Gastrocnemius medialis (tissue), 4 donors: ENCODE data around the gene IFT122. TPM values are rescaled to one million over a fixed set of nuclear protein-coding genes. Genes with fewer than 3 reads are reported as not detected.
A peak's percentile ranks its signal among the peaks of the same experiment; 100 is the strongest.

ENCODE experiments used
- ATAC-seq, 2 donors: fragments of 150-250 bp; one replicate each; pipeline ENCODE4 v1.9.1; 2016
- DNase-seq, 2 donors: peaks; one replicate each; pipeline ENCODE4 v3.0.0-alpha.2; 2019
- H3K27ac ChIP-seq, 4 donors: fragments of 200-600 bp; sonication (generic); 1 replicate in 1 of 4; 2 replicates in 3 of 4; pipeline ENCODE4 v1.5.1; 2016 to 2018; ENCODE audit warnings: mild to moderate bottlenecking in 2 of 4, moderate library complexity in 1 of 4
- H3K27me3 ChIP-seq, 3 donors: fragments of 200-600 bp; sonication (generic) in 2 of 3; 1 replicate in 1 of 3; 2 replicates in 2 of 3; pipeline versions ENCODE4 v1.5.1 to v1.6.0; 2016 to 2019; ENCODE audit warnings: mild to moderate bottlenecking in 1 of 3, moderate library complexity in 1 of 3
- H3K36me3 ChIP-seq, 2 donors: fragments of 200-600 bp; sonication (generic) in 1 of 2; one replicate each; pipeline ENCODE4 v1.5.1; 2017 to 2018
- H3K4me1 ChIP-seq, 2 donors: fragments of 200-600 bp; sonication (generic) in 1 of 2; one replicate each; pipeline ENCODE4 v1.5.1; 2016 to 2017; ENCODE audit warnings: mild to moderate bottlenecking in 2 of 2
- H3K4me3 ChIP-seq, 4 donors: fragments of 200-600 bp; sonication (generic) in 3 of 4; 1 replicate in 1 of 4; 2 replicates in 3 of 4; pipeline ENCODE4 v1.5.1; 2016 to 2019; ENCODE audit warnings: mild to moderate bottlenecking in 2 of 4
- H3K9me3 ChIP-seq, 3 donors: fragments of 200-600 bp; sonication (generic) in 2 of 3; 1 replicate in 1 of 3; 2 replicates in 2 of 3; pipeline ENCODE4 v1.5.1; 2016 to 2019
- POLR2A ChIP-seq, 2 donors: fragments of 450-650 bp; IDR thresholded peaks; one replicate each; pipeline ENCODE4 v1.6.1; 2017; ENCODE audit warnings: antibody characterized with exemption in 2 of 2, mild to moderate bottlenecking in 2 of 2, moderate library complexity in 2 of 2
- in situ Hi-C, 4 donors: fragments of 200-750 bp; cut with MboI; loops; one replicate each; pipeline versions ENCODE4 v1.15.0 to v1.8.0; 2017; ENCODE audit warnings: low sequenced_read_pairs in 4 of 4
- intact Hi-C: fragments of 100-400 bp; cut with DNase I; formaldehyde crosslinking; loops from one replicate; pipeline ENCODE4 v1.15.1; 2023; ENCODE audit warnings: low total_unique reads
- total RNA-seq, 4 donors: library from RNA; depleted of rRNA; stranded (reverse); fragments of >200 nt; gene quantifications; one replicate each; pipeline versions ENCODE4 v1.1.0 to v1.2.3, GENCODE V29; 2016
- TF ChIP-seq, protein P1 (sequence below), 5 experiments: fragments of 450-650 bp in 3 of 5; fragments of 200-600 bp in 2 of 5; sonication (generic) in 2 of 5; IDR thresholded peaks in 4 of 5; conservative IDR thresholded peaks in 1 of 5; 1 replicate in 4 of 5; 2 replicates in 1 of 5; pipeline ENCODE4 v1.5.1; 2016 to 2019; ENCODE audit warnings: antibody characterized with exemption in 5 of 5, mild to moderate bottlenecking in 3 of 5, moderate library complexity in 3 of 5

The IFT122 gene
- total RNA-seq, 4 donors from 2014 or later: 4.6 to 16.4 (median 5.9) TPM

DNA sequence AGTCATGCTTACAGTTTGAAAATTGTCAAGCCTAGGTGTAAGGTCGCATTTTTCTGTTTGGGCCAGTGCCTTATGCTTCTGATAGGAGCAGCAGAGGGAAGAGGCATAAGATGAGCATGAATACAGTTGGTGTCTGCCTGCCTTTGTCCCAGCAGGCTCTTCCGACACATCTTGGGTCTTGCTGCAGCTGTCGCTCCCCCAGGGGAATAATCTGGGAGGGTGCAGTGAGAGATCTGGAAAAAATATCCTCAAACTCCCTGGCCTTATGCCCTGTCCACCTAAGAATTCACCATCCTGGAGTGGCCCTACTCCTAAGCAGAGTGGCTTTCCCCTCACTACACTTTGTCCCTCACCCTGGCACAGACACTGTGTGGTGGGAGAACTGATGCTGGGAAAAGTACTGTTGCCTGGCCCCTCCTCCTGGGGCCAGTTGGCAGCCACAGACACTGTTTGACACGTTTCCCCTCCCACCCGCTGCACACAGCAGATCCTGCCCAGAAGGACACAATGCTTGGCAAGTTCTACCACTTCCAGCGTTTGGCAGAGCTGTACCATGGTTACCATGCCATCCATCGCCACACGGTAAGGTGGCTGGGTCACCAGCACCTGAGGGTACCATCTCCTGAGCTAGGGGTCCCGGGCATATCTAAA lies 67.3 kb downstream of the IFT122 start:
- DNase-seq (no peak), ATAC-seq (no peak)
- H3K9me3 ChIP-seq: no peaks in the 10 kb centered on the region
- peak overlapping the region in 2 of 4 donors; percentile 22 to 25 for H3K27ac ChIP-seq
- no peaks in the 10 kb centered on the region for H3K27me3 ChIP-seq
- H3K4me3 ChIP-seq: no peak overlapping the region
- H3K36me3 ChIP-seq: no peaks in the 10 kb centered on the region
- peaks cover 51 to 81% of the 10 kb centered on the region in 2 donors for H3K4me1 ChIP-seq
- TF ChIP-seq, protein P1, sequence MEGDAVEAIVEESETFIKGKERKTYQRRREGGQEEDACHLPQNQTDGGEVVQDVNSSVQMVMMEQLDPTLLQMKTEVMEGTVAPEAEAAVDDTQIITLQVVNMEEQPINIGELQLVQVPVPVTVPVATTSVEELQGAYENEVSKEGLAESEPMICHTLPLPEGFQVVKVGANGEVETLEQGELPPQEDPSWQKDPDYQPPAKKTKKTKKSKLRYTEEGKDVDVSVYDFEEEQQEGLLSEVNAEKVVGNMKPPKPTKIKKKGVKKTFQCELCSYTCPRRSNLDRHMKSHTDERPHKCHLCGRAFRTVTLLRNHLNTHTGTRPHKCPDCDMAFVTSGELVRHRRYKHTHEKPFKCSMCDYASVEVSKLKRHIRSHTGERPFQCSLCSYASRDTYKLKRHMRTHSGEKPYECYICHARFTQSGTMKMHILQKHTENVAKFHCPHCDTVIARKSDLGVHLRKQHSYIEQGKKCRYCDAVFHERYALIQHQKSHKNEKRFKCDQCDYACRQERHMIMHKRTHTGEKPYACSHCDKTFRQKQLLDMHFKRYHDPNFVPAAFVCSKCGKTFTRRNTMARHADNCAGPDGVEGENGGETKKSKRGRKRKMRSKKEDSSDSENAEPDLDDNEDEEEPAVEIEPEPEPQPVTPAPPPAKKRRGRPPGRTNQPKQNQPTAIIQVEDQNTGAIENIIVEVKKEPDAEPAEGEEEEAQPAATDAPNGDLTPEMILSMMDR (IDR thresholded peaks at IDR 0.05 in 4 of 5, conservative IDR thresholded peaks at IDR 0.05 in 1 of 5): no peak
- no peak for TF ChIP-seq POLR2A (IDR thresholded peaks at IDR 0.05)
- intact Hi-C loops (no loop called here), in situ Hi-C loops (no loop called here)

DNA sequence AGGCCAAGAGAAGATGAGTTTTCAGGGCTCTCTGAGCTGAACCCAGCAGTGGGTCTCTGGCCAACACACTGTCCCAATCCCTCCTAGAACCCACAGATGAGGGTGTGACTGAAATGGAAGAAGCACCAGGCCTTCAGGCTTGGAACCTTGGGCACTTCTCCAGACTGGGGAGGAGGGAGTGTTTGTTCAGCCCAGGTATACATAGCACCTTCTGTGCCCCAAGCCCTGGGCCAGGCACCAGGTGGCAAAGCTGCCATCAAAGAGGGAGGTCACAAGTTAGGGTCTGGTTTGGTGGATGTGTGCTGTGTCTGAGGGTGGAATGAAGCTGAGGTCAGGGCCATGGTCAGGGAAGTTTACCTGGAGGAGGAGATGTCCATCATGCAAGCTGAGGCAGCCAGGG lies 72.6 kb downstream of the IFT122 start:
- Histone ChIP-seq H3K36me3 (no peaks in the 10 kb centered on the region), H3K27ac (peak overlapping the region in 1 of 4 donors; percentile 79), H3K27me3 (no peaks in the 10 kb centered on the region), H3K4me1 (peaks cover 11 to 51% of the 10 kb centered on the region in 2 donors), H3K9me3 (no peaks in the 10 kb centered on the region), H3K4me3 (no peak overlapping the region)
- intact Hi-C loops (no loop called here), in situ Hi-C loops (no loop called here)
- no peak for DNase-seq
- TF ChIP-seq, protein P1 (IDR thresholded peaks at IDR 0.05 in 4 of 5, conservative IDR thresholded peaks at IDR 0.05 in 1 of 5): no peak
- no peak for TF ChIP-seq POLR2A (IDR thresholded peaks at IDR 0.05)
- ATAC-seq: no peak

DNA sequence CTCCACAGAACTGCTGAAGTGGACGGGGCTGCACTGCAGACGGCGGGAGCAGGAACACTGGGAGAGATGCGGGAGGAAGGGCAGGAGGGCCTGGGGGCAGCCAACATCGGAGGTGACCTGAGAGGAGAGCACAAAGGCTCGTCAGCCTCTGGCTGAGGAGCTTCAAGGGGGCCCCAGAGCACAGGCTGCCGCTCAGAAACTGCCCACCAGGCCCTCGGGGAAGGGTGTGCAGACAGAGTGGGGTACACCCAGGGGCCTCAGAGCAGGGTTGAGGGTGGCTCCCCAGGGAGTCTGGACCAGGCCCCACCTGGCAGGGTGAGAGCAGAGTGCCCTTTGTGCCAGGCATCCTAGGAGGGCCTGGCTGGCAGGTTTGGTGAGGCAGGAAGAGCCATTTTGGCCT lies 73.7 kb downstream of the IFT122 start:
- no peaks in the 10 kb centered on the region for H3K27me3 ChIP-seq
- H3K4me1 ChIP-seq: peaks cover 10 to 44% of the 10 kb centered on the region in 2 donors
- TF ChIP-seq, protein P1 (IDR thresholded peaks at IDR 0.05 in 4 of 5, conservative IDR thresholded peaks at IDR 0.05 in 1 of 5): no peak
- no peak for TF ChIP-seq POLR2A (IDR thresholded peaks at IDR 0.05)
- H3K4me3 ChIP-seq: no peak overlapping the region
- ATAC-seq (no peak), DNase-seq (no peak)
- H3K27ac ChIP-seq: peak overlapping the region in 3 of 4 donors; percentile 25 to 79 (median 65)
- in situ Hi-C loops (no loop called here), intact Hi-C loops (no loop called here)
- no peaks in the 10 kb centered on the region for H3K36me3 ChIP-seq
- no peaks in the 10 kb centered on the region for H3K9me3 ChIP-seq

DNA sequence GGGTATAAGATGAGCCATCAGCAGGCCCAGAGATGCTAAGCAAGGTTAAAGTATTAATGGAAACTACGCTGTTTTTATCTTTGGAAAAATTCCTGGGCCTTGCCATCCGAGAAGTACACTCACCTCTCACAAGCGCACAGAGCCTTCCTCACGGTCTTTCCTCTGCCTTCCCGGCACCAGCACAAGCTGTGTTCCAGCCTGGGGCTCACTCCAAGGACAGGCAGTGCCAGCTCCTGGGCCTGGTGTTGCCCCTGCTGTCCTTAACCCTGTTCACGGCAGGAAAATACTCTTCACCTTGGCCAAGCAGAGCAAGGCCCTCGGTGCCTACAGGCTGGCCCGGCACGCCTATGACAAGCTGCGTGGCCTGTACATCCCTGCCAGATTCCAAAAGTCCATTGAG lies 74.1 kb downstream of the IFT122 start:
- H3K4me3 ChIP-seq: no peak overlapping the region
- no peaks in the 10 kb centered on the region for H3K36me3 ChIP-seq
- peaks cover 10 to 44% of the 10 kb centered on the region in 2 donors for H3K4me1 ChIP-seq
- H3K27ac ChIP-seq: peak overlapping the region in 3 of 4 donors; percentile 25 to 79 (median 65)
- H3K9me3 ChIP-seq: no peaks in the 10 kb centered on the region
- no peaks in the 10 kb centered on the region for H3K27me3 ChIP-seq
- in situ Hi-C loops: no loop called here
- DNase-seq: peak; percentile 41 to 56
- peak; percentile 75 to 82 for ATAC-seq
- intact Hi-C loops: no loop called here
- no peak for TF ChIP-seq POLR2A (IDR thresholded peaks at IDR 0.05)
- TF ChIP-seq, protein P1 (IDR thresholded peaks at IDR 0.05 in 4 of 5, conservative IDR thresholded peaks at IDR 0.05 in 1 of 5): no peak
